GM19193 (cell line): Measurements from ENCODE around the gene KRT14.

Experiments used
- POLR2A ChIP-seq: IDR thresholded peaks from 4 replicates; pipeline ENCODE4 v1.6.1; 2011; ENCODE audit not compliant: insufficient read depth, insufficient read length; ENCODE audit errors: extremely low read depth

Gene KRT14

GRCh38 chr17:41551365-41551764, 35.3 kb downstream of the KRT14 start:
- TF ChIP-seq POLR2A, result no peak

GRCh38 chr17:41549596-41550039, 37.1 kb downstream of the KRT14 start:
- TF ChIP-seq POLR2A, result no peak

DNA sequence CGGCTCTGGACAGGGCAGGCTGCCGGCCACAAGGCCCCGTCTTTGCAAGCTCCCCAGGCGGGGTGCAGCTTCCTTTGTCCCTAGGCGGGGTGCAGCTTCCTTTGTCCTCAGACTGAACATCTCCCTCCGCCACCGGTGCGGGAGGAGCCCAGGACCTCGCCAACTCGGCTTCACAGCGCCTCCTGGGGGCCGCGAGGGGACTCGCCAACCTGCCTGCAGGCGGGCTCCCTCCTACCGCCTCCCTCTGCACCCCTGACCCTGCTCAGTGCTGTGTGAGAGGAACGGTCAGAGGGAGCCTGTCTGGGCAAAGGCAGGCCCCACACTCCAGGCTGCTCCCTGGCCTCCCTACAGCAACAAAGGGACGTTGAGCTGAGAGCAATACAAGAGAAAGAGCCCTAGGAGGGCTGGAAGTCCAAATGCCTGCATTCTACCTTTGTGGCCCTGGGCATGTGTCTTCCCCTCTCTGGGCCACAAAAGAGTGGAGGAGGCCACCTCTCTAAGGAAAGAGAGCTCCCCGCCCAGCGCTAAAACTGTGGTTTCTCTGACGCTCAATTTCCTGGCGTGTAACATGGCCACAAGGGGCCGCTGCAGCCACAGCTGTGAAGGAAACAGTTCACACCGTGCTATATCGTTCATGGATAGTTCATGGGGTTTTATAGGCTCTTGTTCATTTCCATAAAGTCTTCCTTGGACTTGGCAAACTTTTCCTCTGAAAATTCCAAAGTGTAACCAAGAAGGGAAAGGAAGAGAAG, 37.7 kb downstream of the KRT14 start:
- TF ChIP-seq POLR2A, result no peak

DNA sequence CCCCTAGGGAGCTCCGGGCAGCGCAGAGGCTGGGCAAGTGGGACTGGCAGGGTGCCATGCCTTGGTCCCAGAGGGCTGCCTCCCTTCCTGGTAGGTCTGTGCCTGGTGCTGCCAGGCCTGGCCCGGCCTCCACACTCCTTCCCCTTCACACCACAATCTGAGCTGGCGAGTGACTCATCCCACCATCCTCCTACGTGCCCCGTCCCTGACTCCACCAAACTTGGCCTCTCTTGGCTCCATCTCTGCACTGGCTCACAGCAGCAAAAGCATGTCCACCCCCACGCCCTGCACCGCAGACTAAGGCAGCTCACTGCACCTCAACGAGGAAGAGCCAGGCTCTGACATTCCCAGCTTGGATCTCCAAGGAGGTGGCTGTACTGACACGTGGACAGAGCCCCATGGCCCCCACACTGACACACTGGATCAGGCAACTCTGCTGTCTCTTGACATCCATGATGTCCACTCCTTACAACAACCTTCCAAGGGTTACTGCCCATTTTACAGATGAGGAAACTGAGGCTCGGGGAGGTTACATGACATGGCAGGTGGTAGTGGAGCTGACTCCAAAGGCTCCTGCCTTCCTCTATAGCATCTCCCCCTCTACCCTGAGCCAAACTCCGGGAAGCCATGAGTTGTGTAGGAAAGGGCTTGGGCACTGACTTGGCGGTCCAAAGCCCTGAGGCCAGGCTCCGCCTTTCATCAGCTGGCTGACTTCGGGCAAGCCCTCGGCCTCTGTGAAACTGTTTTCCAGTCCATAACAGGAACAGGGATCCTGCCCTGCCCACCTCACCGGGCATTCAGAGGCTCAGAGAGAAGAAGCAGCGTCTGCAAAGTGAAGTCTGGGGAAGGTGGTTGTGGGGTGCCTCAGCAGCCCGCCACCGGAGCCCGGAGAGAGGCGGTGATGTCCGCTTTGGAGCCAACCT, 38.5 kb downstream of the KRT14 start:
- TF ChIP-seq POLR2A, result no peak

- no peak for TF ChIP-seq POLR2A
Measured at GRCh38 chr17:41547378-41547841, 39.3 kb downstream of the KRT14 start.

- TF ChIP-seq POLR2A, result no peak
Measured at GRCh38 chr17:41546819-41547218, 39.9 kb downstream of the KRT14 start.

GRCh38 chr17:41545829-41546410, 40.8 kb downstream of the KRT14 start:
- no peak for TF ChIP-seq POLR2A

DNA sequence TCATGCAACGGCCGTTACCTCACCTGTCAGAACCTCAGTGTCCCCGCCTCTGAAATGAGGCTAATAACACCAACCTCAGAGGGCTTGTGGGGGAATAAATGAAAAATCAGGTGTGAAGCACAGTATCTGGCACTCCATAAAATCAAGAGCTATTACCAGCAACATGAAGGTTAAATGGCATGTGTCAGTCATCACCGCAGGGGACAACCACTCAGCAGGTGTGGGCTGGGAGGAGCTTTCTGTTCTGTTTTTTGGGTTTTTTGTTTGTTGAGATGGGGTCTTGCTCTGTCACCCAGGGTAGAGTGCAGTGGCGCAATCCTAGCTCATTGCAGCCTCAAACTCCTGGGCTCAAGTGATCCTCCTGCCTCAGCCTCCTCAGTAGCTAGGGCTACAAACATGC, 41.8 kb downstream of the KRT14 start:
- TF ChIP-seq POLR2A, result no peak

GRCh38 chr17:41544491-41544892, 42.2 kb downstream of the KRT14 start:
- no peak for TF ChIP-seq POLR2A

- no peak for TF ChIP-seq POLR2A
Measured at GRCh38 chr17:41542357-41542756, 44.3 kb downstream of the KRT14 start.

DNA sequence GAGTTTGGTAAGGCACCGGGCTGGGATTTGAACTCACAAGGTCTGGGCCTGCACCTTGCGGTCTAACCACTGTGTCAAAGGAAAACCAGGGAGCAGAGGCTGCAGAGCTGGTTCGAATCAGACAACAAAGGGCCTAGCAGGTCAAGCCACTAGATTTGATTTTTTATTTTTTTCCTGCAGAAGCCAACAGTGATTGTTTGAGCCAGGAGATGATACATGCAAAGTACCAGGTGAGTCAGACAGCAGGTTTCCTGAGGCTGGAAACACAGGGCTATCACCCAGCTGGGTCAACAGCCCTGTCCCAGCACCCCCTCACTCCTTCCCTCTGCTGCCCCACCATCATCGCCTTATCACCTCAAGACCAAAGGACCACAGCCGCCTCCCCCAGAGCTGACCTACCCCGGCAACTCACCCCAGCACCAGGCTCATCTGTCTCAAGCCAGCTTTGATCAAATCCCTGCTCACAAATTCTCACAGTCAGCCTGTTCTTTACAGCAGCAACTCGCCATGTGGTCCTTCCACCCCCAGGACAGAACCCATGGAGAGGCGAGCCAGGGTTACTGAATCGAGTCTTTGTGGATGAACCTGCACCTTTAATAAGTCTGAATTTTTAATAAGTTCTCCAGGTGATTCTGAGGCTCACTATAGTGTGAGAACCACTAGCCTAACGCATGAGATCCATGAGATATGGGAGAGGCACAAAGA, 45.6 kb downstream of the KRT14 start:
- TF ChIP-seq POLR2A, result no peak

- TF ChIP-seq POLR2A, result no peak
Measured at GRCh38 chr17:41539979-41540701, 46.6 kb downstream of the KRT14 start.

- TF ChIP-seq POLR2A, result no peak
Measured at GRCh38 chr17:41539071-41539492, 47.6 kb downstream of the KRT14 start.

DNA sequence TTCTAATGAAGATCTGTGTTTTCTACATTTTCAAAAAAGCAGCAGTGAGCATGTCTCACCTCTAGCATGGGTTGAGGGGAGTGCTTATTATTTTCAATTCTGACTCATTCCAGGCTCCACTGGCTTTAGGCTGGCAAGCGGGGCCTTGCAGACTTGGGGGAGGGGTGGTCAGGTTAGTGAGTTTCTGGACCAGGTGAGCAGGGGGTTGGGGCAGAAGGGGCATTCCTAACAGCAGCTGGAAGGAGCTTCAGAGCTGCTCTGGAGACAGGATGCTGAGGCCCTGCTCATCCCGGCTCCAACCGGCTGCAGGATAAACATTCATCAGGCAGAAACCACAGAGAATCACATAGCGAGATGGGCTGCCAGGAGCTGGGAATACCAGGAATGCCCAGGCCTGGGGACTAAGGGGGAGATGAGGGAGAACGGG, 48.1 kb downstream of the KRT14 start:
- no peak for TF ChIP-seq POLR2A
